ENCODE data around the gene AHDC1. TPM values are rescaled to one million over a fixed set of nuclear protein-coding genes. Genes with fewer than 3 reads are reported as not detected.

AHDC1 gene
- total and polyA plus RNA-seq, 2 of the 13 experiments (the other 11 are each of a cell fraction or from before 2014, with no cell fraction given), result 1.0 to 2.7 TPM

DNA sequence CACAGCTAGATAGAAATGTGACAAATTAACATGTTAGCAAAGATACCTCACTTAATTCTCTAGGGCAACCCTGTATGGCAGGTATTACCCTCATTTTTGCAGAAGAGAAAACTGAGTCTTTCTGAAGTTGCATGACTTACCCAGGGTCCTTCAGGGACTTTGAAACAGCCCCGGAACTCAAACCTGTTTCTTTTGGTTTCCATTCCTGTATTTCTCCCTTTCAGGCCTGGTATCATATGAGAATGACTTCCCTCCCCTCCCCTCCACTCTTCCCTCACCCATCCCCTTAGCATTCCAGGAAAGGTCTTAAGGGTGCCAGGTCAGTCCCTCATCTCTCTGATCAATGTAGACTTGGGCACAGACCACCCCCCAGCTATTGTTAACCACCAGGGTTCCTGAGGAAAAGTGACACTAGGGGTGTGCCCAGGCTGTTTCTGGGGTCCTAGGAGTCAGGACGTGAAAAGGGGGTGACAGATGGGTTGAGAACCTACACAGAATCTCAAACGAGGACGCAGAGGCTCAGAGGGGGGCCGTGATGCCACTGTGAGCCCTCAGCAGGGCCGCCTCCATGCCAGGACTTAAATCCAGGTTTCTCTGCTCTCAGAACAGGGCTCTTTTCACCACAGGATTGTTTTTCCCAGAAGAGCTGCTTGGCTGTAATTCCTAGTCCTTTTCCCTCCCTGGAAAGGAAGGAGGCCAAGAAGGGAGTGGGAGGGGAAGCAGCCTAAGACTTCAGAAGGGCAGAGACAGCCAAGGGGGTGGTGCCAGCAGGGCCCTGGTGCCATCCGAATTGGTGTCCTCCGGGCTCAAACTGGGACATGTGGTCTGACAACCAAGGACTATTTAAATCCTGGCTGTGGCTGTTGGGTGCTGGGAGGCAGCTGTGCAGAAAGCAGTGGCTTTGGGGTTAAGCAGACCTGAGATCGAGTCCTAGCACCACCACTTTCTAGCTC, 111.9 kb downstream of the AHDC1 start:
- intact Hi-C loops (cut with micrococcal nuclease; ENCODE audit: unreplicated experiment) (loop anchor here (5.0 kb wide), 1 partner anchor 75 kb away; no protein-coding TSS in a partner anchor), in situ Hi-C loops (cut with HindIII; ENCODE audit: extremely low pct_ligation_motif_present, low pct_unique_long_range_greater_than_20kb) (no loop called here)
- H3K9ac ChIP-seq (ENCODE audit: insufficient read depth, low read depth, low read length), result peak overlapping the region; percentile 55
- no TSS peak for BruUV-seq (replicated peaks)
- H3K36me3 ChIP-seq (replicated peaks in 1 of 2; ENCODE audit: control insufficient read depth in 1 of 2, insufficient read depth in 2 of 2, low read length in 2 of 2), result no peaks in the 10 kb centered on the region
- peak overlapping the region; percentile 60 for H2AFZ ChIP-seq (ENCODE audit: low read length)
- no peaks in the 10 kb centered on the region for H3K9me3 ChIP-seq (ENCODE audit: low read length)
- DNase-seq (ENCODE audit: low spot score) (no peak), ATAC-seq (no peak), FAIRE-seq (no peak)
- H3K4me2 ChIP-seq (ENCODE audit: low read depth, low read length), result peak overlapping the region; percentile 46
- peaks cover 22% of the 10 kb centered on the region for H3K79me2 ChIP-seq (ENCODE audit: insufficient read depth, low read length)
- CTCF ChIA-PET (ENCODE audit: low intra/inter-chr PET ratio, low total read pairs), result no interaction called here
- no peaks in the 10 kb centered on the region; a peak in 1 of 5 replicates for H3K27me3 ChIP-seq (ENCODE audit: control insufficient read depth in 1 of 2, insufficient read depth in 2 of 2, low read length in 2 of 2)
- peaks cover 8% of the 10 kb centered on the region; the same call in 1 of the 2 replicates for H4K20me1 ChIP-seq (ENCODE audit: insufficient read depth, low read length)
- POLR2A ChIA-PET, result interaction anchor here (1.5 to 2.6 kb wide), 2 partner anchors 23 to 72 kb away, joined by 3 to 20 read pairs; no protein-coding TSS in a partner anchor
- H3K4me3 ChIP-seq (replicated peaks in 1 of 3; ENCODE audit: insufficient read depth in 1 of 3, low read depth in 2 of 3, low read length in 3 of 3), result peak overlapping the region in 1 of 3 experiments; percentile 34; a peak in 3 of 6 replicates
- H3K4me1 ChIP-seq (ENCODE audit: insufficient read depth, low read length), result peaks cover 56% of the 10 kb centered on the region
- WGBS (ENCODE audit: low lambda C conversion rate), result 30% methylated on average over 9 of the region's 9 CpGs
- TF ChIP-seq ZNF777 (CRISPR knock-in tag; IDR thresholded peaks at IDR 0.05) (no peak), ZNF782 (CRISPR knock-in tag; IDR thresholded peaks at IDR 0.05; ENCODE audit: borderline replicate concordance) (no peak), ZNF883 (CRISPR knock-in tag; IDR thresholded peaks at IDR 0.05; ENCODE audit: not compliant biosample characterization) (no peak), SRSF9 (IDR thresholded peaks at IDR 0.05; ENCODE audit: borderline replicate concordance, insufficient read depth, low read depth, low read length, poor library complexity, severe bottlenecking) (no peak), PHB2 (IDR thresholded peaks at IDR 0.05; ENCODE audit: partially characterized antibody) (no peak), ZNF790 (CRISPR knock-in tag; IDR thresholded peaks at IDR 0.05; ENCODE audit: borderline replicate concordance) (no peak), MYC (CRISPR knock-in tag; IDR thresholded peaks at IDR 0.05; ENCODE audit: borderline replicate concordance) (no peak), MEF2D (CRISPR knock-in tag; IDR thresholded peaks at IDR 0.05) (no peak), MLLT10 (CRISPR knock-in tag; IDR thresholded peaks at IDR 0.05) (no peak), RXRA (CRISPR knock-in tag; IDR thresholded peaks at IDR 0.05) (no peak)
- TF ChIP-seq, protein P1, sequence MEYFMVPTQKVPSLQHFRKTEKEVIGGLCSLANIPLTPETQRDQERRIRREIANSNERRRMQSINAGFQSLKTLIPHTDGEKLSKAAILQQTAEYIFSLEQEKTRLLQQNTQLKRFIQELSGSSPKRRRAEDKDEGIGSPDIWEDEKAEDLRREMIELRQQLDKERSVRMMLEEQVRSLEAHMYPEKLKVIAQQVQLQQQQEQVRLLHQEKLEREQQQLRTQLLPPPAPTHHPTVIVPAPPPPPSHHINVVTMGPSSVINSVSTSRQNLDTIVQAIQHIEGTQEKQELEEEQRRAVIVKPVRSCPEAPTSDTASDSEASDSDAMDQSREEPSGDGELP (IDR thresholded peaks at IDR 0.05; ENCODE audit: borderline replicate concordance, low read depth), result no peak
- TF ChIP-seq, protein P2, sequence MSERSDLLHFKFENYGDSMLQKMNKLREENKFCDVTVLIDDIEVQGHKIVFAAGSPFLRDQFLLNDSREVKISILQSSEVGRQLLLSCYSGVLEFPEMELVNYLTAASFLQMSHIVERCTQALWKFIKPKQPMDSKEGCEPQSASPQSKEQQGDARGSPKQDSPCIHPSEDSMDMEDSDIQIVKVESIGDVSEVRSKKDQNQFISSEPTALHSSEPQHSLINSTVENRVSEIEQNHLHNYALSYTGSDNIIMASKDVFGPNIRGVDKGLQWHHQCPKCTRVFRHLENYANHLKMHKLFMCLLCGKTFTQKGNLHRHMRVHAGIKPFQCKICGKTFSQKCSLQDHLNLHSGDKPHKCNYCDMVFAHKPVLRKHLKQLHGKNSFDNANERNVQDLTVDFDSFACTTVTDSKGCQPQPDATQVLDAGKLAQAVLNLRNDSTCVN (CRISPR knock-in tag; IDR thresholded peaks at IDR 0.05; ENCODE audit: borderline replicate concordance), result no peak
- TF ChIP-seq, protein P3, sequence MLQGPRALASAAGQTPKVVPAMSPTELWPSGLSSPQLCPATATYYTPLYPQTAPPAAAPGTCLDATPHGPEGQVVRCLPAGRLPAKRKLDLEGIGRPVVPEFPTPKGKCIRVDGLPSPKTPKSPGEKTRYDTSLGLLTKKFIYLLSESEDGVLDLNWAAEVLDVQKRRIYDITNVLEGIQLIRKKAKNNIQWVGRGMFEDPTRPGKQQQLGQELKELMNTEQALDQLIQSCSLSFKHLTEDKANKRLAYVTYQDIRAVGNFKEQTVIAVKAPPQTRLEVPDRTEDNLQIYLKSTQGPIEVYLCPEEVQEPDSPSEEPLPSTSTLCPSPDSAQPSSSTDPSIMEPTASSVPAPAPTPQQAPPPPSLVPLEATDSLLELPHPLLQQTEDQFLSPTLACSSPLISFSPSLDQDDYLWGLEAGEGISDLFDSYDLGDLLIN (CRISPR knock-in tag; IDR thresholded peaks at IDR 0.05; ENCODE audit: borderline replicate concordance), result no peak
- TF ChIP-seq, protein P4, sequence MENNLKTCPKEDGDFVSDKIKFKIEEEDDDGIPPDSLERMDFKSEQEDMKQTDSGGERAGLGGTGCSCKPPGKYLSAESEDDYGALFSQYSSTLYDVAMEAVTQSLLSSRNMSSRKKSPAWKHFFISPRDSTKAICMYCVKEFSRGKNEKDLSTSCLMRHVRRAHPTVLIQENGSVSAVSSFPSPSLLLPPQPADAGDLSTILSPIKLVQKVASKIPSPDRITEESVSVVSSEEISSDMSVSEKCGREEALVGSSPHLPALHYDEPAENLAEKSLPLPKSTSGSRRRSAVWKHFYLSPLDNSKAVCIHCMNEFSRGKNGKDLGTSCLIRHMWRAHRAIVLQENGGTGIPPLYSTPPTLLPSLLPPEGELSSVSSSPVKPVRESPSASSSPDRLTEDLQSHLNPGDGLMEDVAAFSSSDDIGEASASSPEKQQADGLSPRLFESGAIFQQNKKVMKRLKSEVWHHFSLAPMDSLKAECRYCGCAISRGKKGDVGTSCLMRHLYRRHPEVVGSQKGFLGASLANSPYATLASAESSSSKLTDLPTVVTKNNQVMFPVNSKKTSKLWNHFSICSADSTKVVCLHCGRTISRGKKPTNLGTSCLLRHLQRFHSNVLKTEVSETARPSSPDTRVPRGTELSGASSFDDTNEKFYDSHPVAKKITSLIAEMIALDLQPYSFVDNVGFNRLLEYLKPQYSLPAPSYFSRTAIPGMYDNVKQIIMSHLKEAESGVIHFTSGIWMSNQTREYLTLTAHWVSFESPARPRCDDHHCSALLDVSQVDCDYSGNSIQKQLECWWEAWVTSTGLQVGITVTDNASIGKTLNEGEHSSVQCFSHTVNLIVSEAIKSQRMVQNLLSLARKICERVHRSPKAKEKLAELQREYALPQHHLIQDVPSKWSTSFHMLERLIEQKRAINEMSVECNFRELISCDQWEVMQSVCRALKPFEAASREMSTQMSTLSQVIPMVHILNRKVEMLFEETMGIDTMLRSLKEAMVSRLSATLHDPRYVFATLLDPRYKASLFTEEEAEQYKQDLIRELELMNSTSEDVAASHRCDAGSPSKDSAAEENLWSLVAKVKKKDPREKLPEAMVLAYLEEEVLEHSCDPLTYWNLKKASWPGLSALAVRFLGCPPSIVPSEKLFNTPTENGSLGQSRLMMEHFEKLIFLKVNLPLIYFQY (CRISPR knock-in tag; IDR thresholded peaks at IDR 0.05; ENCODE audit: borderline replicate concordance), result no peak
- H3K27ac ChIP-seq (ENCODE audit: extremely low read length, insufficient read depth, low read length), result no peak overlapping the region

Data from HepG2 (cell line).